Uterus (tissue), 2 donors: Measurements from ENCODE around the gene TRNP1.

Source experiments
- POLR2A ChIP-seq, 2 donors: fragments of 450-650 bp; IDR thresholded peaks; one replicate each; pipeline ENCODE4 v1.6.1; 2016; ENCODE audit warnings: antibody characterized with exemption in 2 of 2, mild to moderate bottlenecking in 1 of 2, moderate library complexity in 1 of 2
- TF ChIP-seq, protein P1 (sequence below), 4 experiments: fragments of 200-600 bp in 2 of 4; fragments of 450-650 bp in 2 of 4; sonication (generic) in 2 of 4; IDR thresholded peaks; one replicate each; pipeline ENCODE4 v1.5.1; 2016 to 2019; ENCODE audit warnings: antibody characterized with exemption in 4 of 4, mild to moderate bottlenecking in 2 of 4, moderate library complexity in 1 of 4

DNA sequence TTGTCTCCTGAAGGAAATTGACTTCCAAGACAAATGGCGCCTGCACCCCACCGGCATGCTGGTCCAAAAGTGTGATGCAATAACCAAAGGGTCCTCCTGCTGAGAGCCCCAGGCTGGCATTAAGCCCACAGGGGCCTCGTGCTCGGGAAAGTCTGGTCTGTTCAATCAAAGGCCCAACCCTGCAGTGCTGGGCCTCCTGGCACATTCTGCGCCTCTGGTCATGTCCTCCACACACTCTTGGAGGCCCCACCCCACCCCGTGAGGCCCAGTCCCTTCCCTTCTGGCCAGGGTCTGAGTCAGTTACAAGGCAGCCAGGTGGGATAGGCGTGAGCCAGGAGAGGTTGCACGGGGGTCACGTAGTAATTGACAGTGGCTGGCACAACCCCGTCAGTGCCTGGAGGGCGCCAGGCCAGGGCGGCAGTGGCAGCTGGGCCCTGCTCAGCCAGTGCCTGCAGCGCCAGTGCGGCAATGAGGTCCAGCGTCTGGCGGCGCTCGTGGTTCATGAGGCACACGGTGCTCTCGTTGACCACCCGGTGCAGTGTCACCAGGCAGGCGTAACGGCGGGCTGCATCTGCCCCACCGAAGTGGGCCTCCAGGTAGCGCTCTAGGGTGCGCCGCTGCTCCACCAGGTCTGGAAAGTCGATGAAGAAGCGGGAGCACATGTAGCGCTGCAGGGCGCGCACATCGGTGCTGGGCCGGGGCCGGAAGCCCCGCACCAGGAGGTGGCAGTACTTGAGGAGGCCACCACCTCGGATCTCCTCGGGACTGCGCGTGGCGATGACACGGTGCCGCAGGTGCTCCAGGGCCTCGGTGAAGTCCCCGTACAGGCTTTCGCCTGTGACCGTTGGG is 12.4 kb downstream of the TRNP1 start:
- no peak for TF ChIP-seq POLR2A (IDR thresholded peaks at IDR 0.05)
- TF ChIP-seq, protein P1, sequence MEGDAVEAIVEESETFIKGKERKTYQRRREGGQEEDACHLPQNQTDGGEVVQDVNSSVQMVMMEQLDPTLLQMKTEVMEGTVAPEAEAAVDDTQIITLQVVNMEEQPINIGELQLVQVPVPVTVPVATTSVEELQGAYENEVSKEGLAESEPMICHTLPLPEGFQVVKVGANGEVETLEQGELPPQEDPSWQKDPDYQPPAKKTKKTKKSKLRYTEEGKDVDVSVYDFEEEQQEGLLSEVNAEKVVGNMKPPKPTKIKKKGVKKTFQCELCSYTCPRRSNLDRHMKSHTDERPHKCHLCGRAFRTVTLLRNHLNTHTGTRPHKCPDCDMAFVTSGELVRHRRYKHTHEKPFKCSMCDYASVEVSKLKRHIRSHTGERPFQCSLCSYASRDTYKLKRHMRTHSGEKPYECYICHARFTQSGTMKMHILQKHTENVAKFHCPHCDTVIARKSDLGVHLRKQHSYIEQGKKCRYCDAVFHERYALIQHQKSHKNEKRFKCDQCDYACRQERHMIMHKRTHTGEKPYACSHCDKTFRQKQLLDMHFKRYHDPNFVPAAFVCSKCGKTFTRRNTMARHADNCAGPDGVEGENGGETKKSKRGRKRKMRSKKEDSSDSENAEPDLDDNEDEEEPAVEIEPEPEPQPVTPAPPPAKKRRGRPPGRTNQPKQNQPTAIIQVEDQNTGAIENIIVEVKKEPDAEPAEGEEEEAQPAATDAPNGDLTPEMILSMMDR (IDR thresholded peaks at IDR 0.05), result no peak
